ENCODE measurements around the gene DNAJB8.

DNAJB8 gene

GRCh38 chr3:128493570-128494366, 27.1 kb upstream of the DNAJB8 start:
- DNase-seq, result no peak

DNA sequence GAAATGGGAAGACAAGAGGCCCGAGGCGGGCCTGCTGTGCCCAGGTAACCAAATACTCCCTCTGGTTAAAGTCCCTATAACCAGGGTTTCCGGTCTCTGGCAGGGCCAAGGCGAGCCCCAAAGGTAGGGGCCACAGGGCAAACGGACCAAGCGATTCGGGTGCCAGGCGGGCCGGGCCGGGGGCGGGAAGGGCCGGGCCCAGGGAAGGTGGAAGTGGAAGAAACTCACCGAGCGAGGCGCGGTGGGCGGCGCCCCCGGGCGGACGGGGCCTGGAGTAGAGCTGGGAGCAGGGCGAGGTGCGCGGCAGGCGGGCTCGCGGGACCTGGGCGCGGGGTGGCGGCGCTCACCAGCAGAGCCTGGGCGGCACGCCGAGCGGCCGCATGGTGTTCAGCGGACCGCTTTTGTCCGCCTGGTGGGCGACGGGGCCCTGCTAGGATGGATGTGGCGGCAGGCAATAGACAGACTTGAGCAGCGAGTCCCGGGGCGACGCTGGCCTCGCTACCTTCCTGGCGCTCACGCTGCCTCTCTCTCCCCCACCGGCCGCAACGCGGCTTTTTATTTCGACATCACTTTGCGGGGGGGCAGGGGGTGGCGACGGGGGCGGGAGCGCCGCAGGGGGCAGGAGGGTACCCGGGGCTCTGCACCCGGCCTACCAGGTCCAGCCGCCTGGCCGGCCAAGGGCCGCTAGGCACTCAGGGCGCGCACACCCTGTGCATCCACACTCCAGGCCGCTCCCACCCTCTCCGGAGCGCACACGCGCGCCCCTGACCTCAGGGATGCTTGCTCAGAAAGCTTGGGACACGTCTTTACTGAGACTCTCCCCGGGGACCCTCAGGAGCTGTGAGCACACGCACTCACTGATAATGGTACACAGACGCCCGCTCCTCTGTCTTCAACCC, 26.2 kb upstream of the DNAJB8 start, which contains the start of gene GATA2:
TSS of gene GATA2 (minus strand) at position 531 of the 899 bp plus-strand sequence. CDS start 6,170 bp downstream, outside the sequence.
- DNase-seq, result no peak

DNA sequence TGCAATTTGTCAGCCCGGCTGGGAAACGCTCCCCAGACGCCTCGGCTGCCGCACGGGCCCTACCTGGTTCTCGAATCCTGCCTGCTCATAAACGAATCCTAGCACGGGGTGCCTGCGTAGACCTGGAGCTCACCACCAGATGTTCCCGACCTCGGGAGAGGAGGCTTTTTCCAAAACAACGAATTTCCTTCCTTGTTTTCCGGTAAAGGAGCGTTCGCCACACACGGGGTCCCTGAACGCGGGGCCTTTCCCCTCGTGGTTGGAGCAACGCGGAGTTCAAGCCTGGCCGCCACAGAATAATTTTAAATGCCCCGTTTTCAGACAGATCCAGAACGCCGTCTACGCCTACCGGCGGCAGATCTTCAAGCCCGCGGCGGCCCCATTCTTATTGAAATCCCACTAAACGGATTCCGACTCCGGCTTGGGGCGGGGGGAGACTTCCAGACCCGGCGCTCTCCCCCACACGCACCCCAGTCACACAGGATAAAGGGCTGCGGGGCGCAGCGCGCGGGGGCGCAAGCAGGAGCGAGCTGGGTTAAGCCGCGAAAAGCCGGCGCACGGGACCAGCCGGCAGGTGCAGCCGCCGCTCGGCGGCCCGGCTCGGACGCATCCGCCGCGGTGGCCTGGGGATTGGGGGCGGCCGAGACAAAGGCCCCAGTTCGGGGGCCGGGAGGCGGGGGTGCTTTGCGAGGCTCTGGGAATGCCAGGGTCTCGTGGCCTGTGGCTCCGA, 25.4 kb upstream of the DNAJB8 start:
- no peak for DNase-seq

DNA sequence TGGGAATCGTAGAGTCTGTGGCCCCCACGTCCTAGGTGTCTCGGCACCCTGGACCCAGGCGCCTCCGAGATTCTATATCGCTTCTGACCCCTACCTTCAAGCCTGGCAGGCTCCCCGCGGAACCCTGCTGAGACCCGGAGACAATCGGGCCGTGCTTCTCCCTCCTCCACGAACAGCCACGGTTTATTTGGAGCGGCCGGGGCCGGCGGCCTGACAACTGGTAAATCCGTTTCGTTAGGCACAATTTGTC, 24.9 kb upstream of the DNAJB8 start:
- no peak for DNase-seq

DNA sequence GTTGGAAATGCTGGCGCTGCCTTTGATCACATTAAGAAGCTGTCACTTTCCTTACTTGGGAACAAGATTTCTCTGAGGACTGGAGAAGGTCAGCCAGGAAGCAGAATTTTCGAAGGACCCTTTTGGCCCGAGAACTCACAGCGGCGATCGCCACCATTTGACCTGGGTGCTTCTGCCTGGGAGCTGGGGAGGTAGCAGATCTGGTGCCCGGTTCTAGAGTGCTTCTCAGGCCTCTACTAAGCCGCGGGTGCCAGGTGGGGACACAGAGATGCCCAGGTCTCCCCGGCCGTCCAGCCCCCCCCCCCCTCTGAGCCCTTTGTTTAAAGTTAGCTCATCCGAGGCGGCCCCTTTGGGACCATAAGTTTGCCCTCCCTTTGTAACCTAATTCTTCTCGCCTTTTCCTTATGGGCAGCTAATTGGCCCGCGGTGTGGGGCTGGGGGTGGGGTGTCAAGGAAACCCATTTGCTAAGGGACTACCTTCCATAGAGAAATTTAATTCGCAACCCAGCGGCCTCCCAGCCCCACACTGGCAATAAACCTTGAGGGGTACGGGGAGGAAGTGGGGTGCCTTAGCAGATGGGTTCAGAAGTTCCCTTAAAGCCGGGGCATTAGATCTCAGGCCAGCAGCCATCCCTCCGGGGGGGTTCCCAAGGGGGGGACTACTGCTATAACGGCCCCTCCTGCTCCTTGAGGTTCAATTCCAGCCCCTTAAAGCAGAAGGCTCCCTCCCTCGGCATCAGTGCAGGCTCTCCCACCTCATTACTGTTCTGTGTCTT, 24.4 kb upstream of the DNAJB8 start:
- no peak for DNase-seq

DNA sequence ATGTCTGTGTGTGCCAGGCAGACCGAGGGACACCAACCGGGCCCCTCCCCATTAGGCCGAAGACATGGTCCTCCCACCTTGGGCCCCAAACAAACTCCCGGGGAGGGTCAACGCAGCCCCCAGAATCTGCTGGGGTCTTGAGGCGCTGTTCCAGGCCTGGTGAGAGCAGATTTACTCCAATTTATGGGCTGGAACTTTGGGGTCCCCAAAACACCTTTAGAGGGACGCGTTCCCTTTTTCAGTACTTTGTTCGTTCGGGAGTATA, 23.9 kb upstream of the DNAJB8 start:
- DNase-seq, result no peak

DNA sequence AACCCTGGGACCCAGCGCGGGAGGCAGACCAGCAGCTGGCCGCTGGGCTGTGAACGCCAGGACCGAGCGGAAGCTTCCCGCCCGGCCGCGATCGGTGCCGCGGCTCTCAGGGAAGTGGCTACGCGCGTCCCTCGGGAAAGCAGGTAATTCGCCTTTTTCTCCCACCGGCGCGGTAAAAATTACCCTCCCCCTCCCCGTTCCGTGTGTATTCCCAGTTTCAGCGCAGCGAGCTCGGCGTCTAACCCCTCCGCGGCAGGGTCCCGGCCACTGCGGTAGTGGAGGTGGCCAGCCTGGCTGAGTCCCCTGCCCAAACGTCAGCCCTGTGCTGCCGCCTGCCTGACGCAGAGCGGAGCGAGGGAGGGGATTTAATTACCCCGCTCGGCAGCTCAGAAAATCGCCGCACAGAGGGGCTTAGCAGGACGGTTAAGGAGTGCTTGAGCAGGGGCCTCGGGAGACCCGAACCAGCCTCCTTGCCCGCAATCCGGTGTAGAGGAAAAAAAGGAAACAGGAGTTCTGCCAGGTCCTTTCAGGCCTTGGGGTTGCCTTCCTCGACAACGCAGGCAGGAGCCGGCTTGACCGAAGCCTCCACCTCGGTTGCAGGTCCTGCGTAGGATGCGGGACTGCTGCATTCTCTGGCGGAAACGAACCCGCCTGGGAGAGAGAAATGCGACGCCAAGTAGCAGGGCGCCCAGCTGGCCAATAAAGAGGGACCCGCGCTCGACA, 23.4 kb upstream of the DNAJB8 start:
- no peak for DNase-seq

DNA sequence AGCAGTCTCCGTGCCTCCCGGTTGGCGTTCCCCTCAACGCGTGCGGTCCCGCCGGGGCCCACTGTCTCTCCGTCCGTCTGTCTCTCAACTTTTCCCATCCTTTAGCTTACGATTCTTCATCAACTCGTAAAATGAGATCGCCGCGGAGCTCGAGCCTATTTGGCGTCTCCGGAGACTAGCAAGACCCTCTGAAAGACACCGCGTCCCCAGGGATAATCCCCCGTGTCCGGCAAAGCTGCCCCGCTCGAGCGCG, 22.9 kb upstream of the DNAJB8 start:
- no peak for DNase-seq

DNA sequence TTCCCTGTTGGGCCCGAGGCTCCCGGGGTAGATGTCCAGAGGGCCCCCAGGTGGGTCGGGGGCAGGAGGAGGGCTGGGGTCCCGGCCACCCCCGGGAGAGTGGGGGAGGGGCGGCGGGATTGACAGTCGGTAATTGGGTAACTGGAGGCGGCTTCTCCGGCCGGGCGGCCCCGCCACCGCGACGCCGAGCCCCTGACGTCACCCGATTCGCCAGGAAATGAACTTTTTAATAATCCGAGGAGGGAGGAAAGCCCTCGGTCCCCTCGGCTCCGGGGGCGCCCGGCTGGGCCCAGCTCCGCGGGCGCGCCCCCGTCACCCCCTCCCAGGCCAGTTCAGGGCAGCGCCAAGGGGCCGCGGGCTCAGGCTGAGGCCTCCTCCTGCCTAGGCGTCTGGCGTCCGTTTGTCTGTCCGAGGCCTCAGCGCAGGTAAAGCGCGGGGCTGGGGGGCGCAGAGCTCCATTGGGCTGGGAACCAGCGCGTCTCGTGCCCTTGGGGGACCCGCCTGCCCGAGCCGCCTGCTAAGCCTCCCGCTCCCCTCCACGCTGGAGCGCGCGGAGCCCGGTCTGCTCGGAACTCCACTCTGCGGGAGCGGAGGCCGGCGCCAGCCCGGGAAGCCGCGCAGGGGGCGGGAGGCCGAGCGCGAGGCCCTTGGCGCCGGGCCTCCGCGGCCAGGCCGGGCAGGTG, 22.4 kb upstream of the DNAJB8 start:
- peak; percentile 47 for DNase-seq

- DNase-seq, result peak; percentile 42
These were observed 21.9 kb upstream of the DNAJB8 start for GRCh38 chr3:128488636-128488990.

DNA sequence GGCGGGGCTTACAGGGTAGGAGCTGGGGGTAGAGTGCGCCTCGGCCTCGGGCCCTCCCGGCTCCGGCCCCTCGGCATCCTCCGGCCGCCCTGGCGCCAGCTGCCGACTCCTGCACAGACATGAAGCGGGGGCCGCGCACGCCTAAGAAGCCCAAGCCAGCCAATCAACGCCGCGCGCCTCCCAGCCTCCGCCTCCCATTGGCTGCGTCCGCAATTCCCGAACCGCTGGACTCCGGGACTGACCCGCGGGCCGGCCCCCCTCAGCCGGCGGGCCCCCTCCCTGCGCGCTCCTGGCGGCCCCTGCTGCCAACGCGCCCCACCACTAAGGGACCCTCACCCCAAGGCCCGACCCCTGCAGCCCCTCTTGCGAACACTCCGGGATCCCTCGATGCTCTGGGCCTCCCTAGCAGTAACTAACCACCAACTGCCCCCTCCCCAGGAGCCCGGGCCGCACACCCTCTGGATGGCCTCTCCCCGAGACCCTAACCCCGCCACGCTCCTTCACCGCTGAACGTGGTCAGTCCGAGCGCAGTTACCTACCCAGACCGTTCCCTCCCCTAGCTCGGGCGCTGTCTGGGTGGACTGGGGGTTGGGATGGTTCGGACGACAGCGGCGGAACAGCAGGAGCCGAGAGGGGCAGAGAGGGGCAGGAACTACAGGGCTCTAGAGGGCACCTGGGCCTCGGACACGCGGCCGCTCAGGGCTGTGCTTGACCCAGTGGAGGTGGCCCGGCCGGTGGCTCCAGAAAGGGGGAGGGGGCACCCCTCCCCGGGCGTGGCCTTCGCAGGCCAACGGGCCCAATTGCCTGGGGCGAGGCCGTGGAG, 21.3 kb upstream of the DNAJB8 start:
- DNase-seq, result peak; percentile 95

GRCh38 chr3:128487538-128487812, 20.8 kb upstream of the DNAJB8 start:
- DNase-seq, result no peak

DNA sequence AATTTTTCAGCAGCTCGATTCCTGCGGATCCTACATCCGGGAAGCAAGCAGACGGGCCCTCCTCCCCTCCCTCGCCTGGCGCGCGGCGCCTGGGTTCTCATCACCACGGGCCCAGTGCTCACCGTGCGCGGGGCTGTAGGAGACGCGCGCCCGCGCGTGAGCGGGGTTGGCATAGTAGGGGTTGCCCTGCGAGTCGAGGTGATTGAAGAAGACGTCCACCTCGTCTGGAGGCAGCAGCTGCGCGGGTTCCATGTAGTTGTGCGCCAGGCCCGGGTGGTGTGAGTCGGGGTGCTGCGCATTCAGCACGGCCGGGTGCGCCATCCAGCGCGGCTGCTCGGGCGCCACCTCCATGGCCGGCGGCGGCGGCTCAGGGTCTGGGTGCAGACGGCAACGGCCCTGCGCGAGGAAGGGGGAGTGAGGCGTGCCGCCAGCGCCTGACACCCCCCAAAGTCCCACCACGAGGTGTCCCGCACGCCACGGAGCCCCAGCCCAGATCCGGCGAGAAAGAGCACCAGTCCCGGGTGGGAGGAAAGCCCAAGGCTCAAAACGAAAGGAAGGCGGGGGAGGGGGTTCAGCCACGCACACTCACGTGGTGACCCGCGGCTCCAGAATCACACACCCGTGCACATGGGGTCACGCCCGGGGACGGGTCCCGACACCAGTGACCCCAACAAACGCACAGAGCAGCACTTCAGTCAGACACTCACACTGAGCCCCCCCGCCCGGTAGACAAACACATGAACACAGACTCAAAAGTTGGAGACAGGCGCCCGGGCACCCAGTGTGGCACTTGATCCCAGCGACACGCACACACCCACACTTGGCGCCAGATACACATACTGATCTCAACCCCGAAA, 20.2 kb upstream of the DNAJB8 start:
- peak; percentile 20 for DNase-seq

DNA sequence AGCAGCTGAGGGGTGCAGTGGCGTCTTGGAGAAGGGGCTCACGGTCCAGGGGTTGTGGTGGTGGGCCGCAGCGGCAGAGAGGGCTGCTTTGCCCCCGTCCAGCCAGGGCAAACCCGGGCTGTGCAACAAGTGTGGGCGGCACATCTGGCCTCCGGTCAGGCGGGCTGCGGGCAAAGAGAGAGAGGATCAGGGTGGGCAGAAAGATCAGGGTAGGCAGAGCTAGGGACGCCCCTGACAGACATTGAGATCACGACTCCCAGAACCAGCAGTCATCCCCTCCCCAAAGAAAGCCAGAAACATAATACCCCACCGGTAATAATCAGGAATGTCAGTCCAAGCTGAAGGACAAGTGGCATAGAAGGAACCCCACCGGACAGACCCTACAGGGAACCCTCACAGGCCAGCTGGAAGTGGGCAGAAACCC, 19.5 kb upstream of the DNAJB8 start:
- DNase-seq, result no peak

- DNase-seq, result no peak
These were observed 18.9 kb upstream of the DNAJB8 start for GRCh38 chr3:128485282-128486204.

GRCh38 chr3:128484404-128485281, 18.0 kb upstream of the DNAJB8 start:
- DNase-seq, result no peak

DNA sequence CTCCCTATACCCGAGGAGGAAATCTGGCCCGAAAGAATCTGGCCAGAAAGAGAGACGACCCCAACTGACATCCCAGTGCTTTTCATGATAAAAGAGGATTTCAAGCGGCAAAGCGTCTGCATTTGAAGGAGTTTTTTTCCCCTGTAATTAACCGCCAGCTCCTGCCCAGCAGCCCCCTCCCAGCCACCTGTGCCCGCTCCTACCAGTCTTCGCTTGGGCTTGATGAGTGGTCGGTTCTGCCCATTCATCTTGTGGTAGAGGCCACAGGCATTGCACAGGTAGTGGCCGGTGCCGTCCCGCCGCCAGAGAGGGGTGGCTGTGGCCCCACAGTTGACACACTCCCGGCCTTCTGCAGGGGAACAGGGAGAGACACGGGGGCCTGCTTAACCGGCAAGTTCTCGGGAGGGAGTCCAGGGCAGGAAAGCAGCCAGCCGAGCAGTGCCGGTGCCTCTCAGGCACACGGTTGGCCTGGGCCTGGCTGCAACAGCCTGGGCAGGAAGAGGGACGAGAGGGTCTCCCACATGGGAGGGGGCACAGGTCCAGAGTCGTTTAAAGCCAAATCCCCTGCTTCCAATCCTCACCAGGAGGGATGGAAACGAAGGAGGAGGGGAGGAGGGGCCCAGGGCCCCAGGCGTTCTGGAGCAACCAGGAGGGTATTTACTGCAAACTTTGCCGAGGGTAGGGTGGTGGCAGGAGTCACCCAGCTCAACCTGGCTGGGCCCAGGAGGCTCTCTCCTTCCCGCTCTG, 17.1 kb upstream of the DNAJB8 start:
- no peak for DNase-seq
